ENCODE measurements around the gene ABHD2. TPM values are rescaled to one million over a fixed set of nuclear protein-coding genes. Genes with fewer than 3 reads are reported as not detected.

ABHD2 gene
- total RNA-seq, 1 donor: 115 TPM

GRCh38 chr15:89105147-89105546 lies 16.9 kb downstream of the ABHD2 start:
- peak overlapping the region; percentile 98 for H3K27ac ChIP-seq (ENCODE audit: low read depth, low read length)
- peaks cover 67% of the 10 kb centered on the region for H3K4me1 ChIP-seq (ENCODE audit: insufficient read depth, low read length)
- no peak overlapping the region for H2AFZ ChIP-seq (ENCODE audit: low read length)
- no peak for TF ChIP-seq CTCF (IDR thresholded peaks at IDR 0.05; ENCODE audit: extremely low read depth, low read depth, low read length)
- H3K79me2 ChIP-seq (ENCODE audit: insufficient read depth, low read length): peaks cover 67% of the 10 kb centered on the region
- H4K20me1 ChIP-seq (ENCODE audit: insufficient read depth, low read length): no peaks in the 10 kb centered on the region
- no peaks in the 10 kb centered on the region for H3K9me3 ChIP-seq (ENCODE audit: low read depth, low read length)
- H3K36me3 ChIP-seq (ENCODE audit: insufficient read depth, low read length): peaks cover 10% of the 10 kb centered on the region
- DNase-seq (ENCODE audit: insufficient read length, low spot score, missing footprints): peak; percentile 67
- peak overlapping the region; percentile 54 for H3K4me2 ChIP-seq (ENCODE audit: insufficient read depth, low read length)
- H3K4me3 ChIP-seq (ENCODE audit: insufficient read depth, low read length): no peak overlapping the region
- H3K27me3 ChIP-seq (ENCODE audit: insufficient read depth, low read length): no peaks in the 10 kb centered on the region

GRCh38 chr15:89106200-89106599 lies 17.9 kb downstream of the ABHD2 start:
- no peaks in the 10 kb centered on the region for H3K9me3 ChIP-seq (ENCODE audit: low read depth, low read length)
- no peak overlapping the region for H3K4me2 ChIP-seq (ENCODE audit: insufficient read depth, low read length)
- H4K20me1 ChIP-seq (ENCODE audit: insufficient read depth, low read length): no peaks in the 10 kb centered on the region
- H3K36me3 ChIP-seq (ENCODE audit: insufficient read depth, low read length): peaks cover 10% of the 10 kb centered on the region
- H2AFZ ChIP-seq (ENCODE audit: low read length): no peak overlapping the region
- H3K4me3 ChIP-seq (ENCODE audit: insufficient read depth, low read length): no peak overlapping the region
- TF ChIP-seq CTCF (IDR thresholded peaks at IDR 0.05; ENCODE audit: extremely low read depth, low read depth, low read length): no peak
- H3K4me1 ChIP-seq (ENCODE audit: insufficient read depth, low read length): peaks cover 57% of the 10 kb centered on the region
- no peaks in the 10 kb centered on the region for H3K27me3 ChIP-seq (ENCODE audit: insufficient read depth, low read length)
- H3K27ac ChIP-seq (ENCODE audit: low read depth, low read length): peak overlapping the region; percentile 98
- H3K79me2 ChIP-seq (ENCODE audit: insufficient read depth, low read length): peaks cover 72% of the 10 kb centered on the region
- no peak for DNase-seq (ENCODE audit: insufficient read length, low spot score, missing footprints)

GRCh38 chr15:89107984-89108383 lies 19.7 kb downstream of the ABHD2 start:
- H3K4me1 ChIP-seq (ENCODE audit: insufficient read depth, low read length): peaks cover 51% of the 10 kb centered on the region
- no peak overlapping the region for H3K4me2 ChIP-seq (ENCODE audit: insufficient read depth, low read length)
- no peak for TF ChIP-seq CTCF (IDR thresholded peaks at IDR 0.05; ENCODE audit: extremely low read depth, low read depth, low read length)

GRCh38 chr15:89108835-89109234 lies 20.6 kb downstream of the ABHD2 start:
- no peak overlapping the region for H3K4me3 ChIP-seq (ENCODE audit: insufficient read depth, low read length)
- peaks cover 2% of the 10 kb centered on the region for H4K20me1 ChIP-seq (ENCODE audit: insufficient read depth, low read length)
- no peak overlapping the region for H3K4me2 ChIP-seq (ENCODE audit: insufficient read depth, low read length)
- H3K79me2 ChIP-seq (ENCODE audit: insufficient read depth, low read length): peaks cover 72% of the 10 kb centered on the region
- no peak for TF ChIP-seq CTCF (IDR thresholded peaks at IDR 0.05; ENCODE audit: extremely low read depth, low read depth, low read length)
- no peak overlapping the region for H3K27ac ChIP-seq (ENCODE audit: low read depth, low read length)
- no peak overlapping the region for H2AFZ ChIP-seq (ENCODE audit: low read length)
- H3K36me3 ChIP-seq (ENCODE audit: insufficient read depth, low read length): peaks cover 7% of the 10 kb centered on the region
- peaks cover 44% of the 10 kb centered on the region for H3K4me1 ChIP-seq (ENCODE audit: insufficient read depth, low read length)
- DNase-seq (ENCODE audit: insufficient read length, low spot score, missing footprints): no peak
- H3K9me3 ChIP-seq (ENCODE audit: low read depth, low read length): no peaks in the 10 kb centered on the region
- H3K27me3 ChIP-seq (ENCODE audit: insufficient read depth, low read length): no peaks in the 10 kb centered on the region

More at GRCh38 chr15:89107984-89108383, 19.7 kb downstream of the ABHD2 start:
- Histone ChIP-seq H2AFZ (ENCODE audit: low read length) (no peak overlapping the region), H3K4me3 (ENCODE audit: insufficient read depth, low read length) (no peak overlapping the region), H3K79me2 (ENCODE audit: insufficient read depth, low read length) (peaks cover 71% of the 10 kb centered on the region), H3K27ac (ENCODE audit: low read depth, low read length) (no peak overlapping the region), H3K36me3 (ENCODE audit: insufficient read depth, low read length) (peaks cover 10% of the 10 kb centered on the region), H3K9me3 (ENCODE audit: low read depth, low read length) (no peaks in the 10 kb centered on the region), H4K20me1 (ENCODE audit: insufficient read depth, low read length) (peaks cover 2% of the 10 kb centered on the region), H3K27me3 (ENCODE audit: insufficient read depth, low read length) (no peaks in the 10 kb centered on the region)
- no peak for DNase-seq (ENCODE audit: insufficient read length, low spot score, missing footprints)
